Neural cell (in vitro differentiated cells): ENCODE measurements around the gene RCN1.

Experiments used
- SMC3 ChIP-seq: fragments of 450-650 bp; conservative IDR thresholded peaks from 2 replicates; pipeline ENCODE4 v1.6.1; 2014; ENCODE audit warnings: antibody characterized with exemption, mild to moderate bottlenecking, moderate library complexity; ENCODE audit not compliant: poor library complexity
- TAF1 ChIP-seq: IDR thresholded peaks from 2 replicates; pipeline ENCODE4 v1.6.1; 2012; ENCODE audit warnings: low read depth

- TF ChIP-seq TAF1 (no peak), SMC3 (no peak)
These were observed 20.2 kb upstream of the RCN1 start for GRCh38 chr11:32070692-32071091.
